ENCODE results near the gene FBXO24. TPM values are rescaled to one million over a fixed set of nuclear protein-coding genes. Genes with fewer than 3 reads are reported as not detected.

Gene FBXO24
- total and polyA plus RNA-seq, 2 of the 4 experiments (the other 2 are of a cell fraction): 0.43 to 0.54 TPM

DNA sequence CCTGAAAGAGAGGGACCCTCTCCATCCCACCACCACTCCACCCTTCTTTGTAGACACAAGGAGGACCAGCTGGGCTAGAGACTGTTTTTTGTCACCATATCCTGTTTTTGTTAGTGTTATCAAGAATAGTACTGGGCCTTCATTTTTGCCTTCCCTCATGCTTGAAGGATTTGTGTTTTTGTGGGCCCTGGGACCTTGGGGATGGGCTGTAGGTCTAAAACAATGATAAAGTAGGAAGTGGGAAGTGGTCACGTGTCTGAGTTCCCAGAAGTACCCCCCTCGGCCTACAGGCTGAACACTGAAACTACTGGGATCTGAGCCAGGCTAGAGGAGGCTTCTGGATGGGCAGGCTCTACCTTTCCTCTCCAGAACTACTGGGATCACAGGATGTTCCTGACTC, 38.3 kb upstream of the FBXO24 start:
- Histone ChIP-seq H2BK120ac (ENCODE audit: low read depth, low read length) (peak overlapping the region; percentile 17), H2AFZ (replicated peaks; ENCODE audit: low read length, poor library complexity) (peak overlapping the region; percentile 28), H2AK5ac (ENCODE audit: low read depth, low read length) (peak overlapping the region; percentile 55), H2BK20ac (ENCODE audit: low read depth, low read length) (peak overlapping the region; percentile 48; the same call in 1 of the 2 replicates), H3K9me3 (ENCODE audit: control insufficient read depth, insufficient read depth, low read length) (no peaks in the 10 kb centered on the region), H3K27me3 (ENCODE audit: control insufficient read depth, insufficient read depth, low read length) (no peaks in the 10 kb centered on the region), H3K23ac (ENCODE audit: low read depth, low read length) (peak overlapping the region; percentile 48; the same call in 1 of the 2 replicates), H3K9ac (ENCODE audit: low read depth, low read length) (no peak overlapping the region; the same call in 1 of the 2 replicates), H3K4ac (ENCODE audit: low read depth, low read length) (peak overlapping the region; percentile 72), H3K4me3 (ENCODE audit: insufficient read depth, low read depth, low read length) (no peak overlapping the region), H3K4me2 (ENCODE audit: low read depth, low read length) (no peak overlapping the region), H2AK9ac (replicated peaks; ENCODE audit: low read depth, low read length, poor library complexity) (peak overlapping the region; percentile 29), H2BK5ac (ENCODE audit: low read depth, low read length, poor library complexity, severe bottlenecking) (peak overlapping the region; percentile 39), H3K79me1 (ENCODE audit: low read depth in 1 of 2, low read length in 2 of 2) (peaks cover 15 to 42% of the 10 kb centered on the region in 2 experiments), H3K36me3 (ENCODE audit: control insufficient read depth, insufficient read depth, low read length) (peaks cover 2% of the 10 kb centered on the region; the same call in 1 of the 2 replicates), H3K9me1 (ENCODE audit: insufficient read depth, low read length) (peaks cover 27% of the 10 kb centered on the region), H3K18ac (ENCODE audit: low read depth, low read length) (peak overlapping the region; percentile 66), H3K56ac (ENCODE audit: extremely low read depth, insufficient read depth, low read length) (no peak overlapping the region), H4K91ac (ENCODE audit: insufficient read depth, low read depth, low read length) (peak overlapping the region; percentile 43), H3K27ac (ENCODE audit: insufficient read depth, low read length) (peak overlapping the region; percentile 63), H3K14ac (replicated peaks; ENCODE audit: low read depth, low read length) (peak overlapping the region; percentile 29; the same call in 1 of the 2 replicates), H4K20me1 (ENCODE audit: insufficient read depth, low read length) (no peaks in the 10 kb centered on the region), H4K5ac (ENCODE audit: low read depth, low read length) (peak overlapping the region; percentile 21), H4K8ac (ENCODE audit: low read depth in 2 of 2, low read length in 2 of 2) (peak overlapping the region; percentile 44 to 60; a peak in 2 of 4 replicates), H3K4me1 (ENCODE audit: control insufficient read depth, insufficient read depth, low read length) (peaks cover 28% of the 10 kb centered on the region), H2BK15ac (ENCODE audit: low read depth, low read length) (peak overlapping the region; percentile 32; the same call in 1 of the 3 replicates)
- DNase-seq: no peak
- no peak for ATAC-seq (ENCODE audit: low read depth)
- intact Hi-C loops (cut with micrococcal nuclease): loop anchor here (5.0 kb wide), 2 partner anchors 56 to 71 kb away; partner anchors contain the start of gene TSC22D4
- POLR2A ChIA-PET (ENCODE audit: unreplicated experiment): no interaction called here
- CTCF ChIA-PET: interaction anchor here (0.5 to 0.9 kb wide), 2 partner anchors 9 to 209 kb away, joined by 4 to 6 read pairs; no protein-coding TSS in a partner anchor
- dilution Hi-C loops (cut with HindIII; ENCODE audit: low sequenced_read_pairs, unreplicated experiment): no loop called here
- no TSS peak for BruUV-seq (replicated peaks)
- in situ Hi-C loops (cut with MboI; ENCODE audit: low sequenced_read_pairs): no loop called here
- WGBS, 2 experiments (ENCODE audit: extremely low coverage in 2 of 2, insufficient read length in 1 of 2): no CpG with 5 or more reads among the region's 2 CpGs
- TF ChIP-seq RFX5 (IDR thresholded peaks at IDR 0.05; ENCODE audit: low read depth, low read length) (no peak), SMC3 (IDR thresholded peaks at IDR 0.05; ENCODE audit: low read depth, low read length) (no peak), RCOR1 (IDR thresholded peaks at IDR 0.05; ENCODE audit: insufficient replicate concordance, low read length) (no peak), FOS (IDR thresholded peaks at IDR 0.05; ENCODE audit: low read depth, low read length) (no peak), MAZ (IDR thresholded peaks at IDR 0.05; ENCODE audit: borderline replicate concordance, low read depth, low read length) (no peak)
- TF ChIP-seq, protein P1, sequence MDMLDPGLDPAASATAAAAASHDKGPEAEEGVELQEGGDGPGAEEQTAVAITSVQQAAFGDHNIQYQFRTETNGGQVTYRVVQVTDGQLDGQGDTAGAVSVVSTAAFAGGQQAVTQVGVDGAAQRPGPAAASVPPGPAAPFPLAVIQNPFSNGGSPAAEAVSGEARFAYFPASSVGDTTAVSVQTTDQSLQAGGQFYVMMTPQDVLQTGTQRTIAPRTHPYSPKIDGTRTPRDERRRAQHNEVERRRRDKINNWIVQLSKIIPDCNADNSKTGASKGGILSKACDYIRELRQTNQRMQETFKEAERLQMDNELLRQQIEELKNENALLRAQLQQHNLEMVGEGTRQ (IDR thresholded peaks at IDR 0.05; ENCODE audit: low read depth, low read length): peak; percentile 39; the same call in 1 of the 2 replicates
- TF ChIP-seq, protein P2, sequence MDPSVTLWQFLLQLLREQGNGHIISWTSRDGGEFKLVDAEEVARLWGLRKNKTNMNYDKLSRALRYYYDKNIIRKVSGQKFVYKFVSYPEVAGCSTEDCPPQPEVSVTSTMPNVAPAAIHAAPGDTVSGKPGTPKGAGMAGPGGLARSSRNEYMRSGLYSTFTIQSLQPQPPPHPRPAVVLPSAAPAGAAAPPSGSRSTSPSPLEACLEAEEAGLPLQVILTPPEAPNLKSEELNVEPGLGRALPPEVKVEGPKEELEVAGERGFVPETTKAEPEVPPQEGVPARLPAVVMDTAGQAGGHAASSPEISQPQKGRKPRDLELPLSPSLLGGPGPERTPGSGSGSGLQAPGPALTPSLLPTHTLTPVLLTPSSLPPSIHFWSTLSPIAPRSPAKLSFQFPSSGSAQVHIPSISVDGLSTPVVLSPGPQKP (IDR thresholded peaks at IDR 0.05; ENCODE audit: borderline replicate concordance, low read depth, low read length): no peak

Data from IMR-90 (cell line).